ENCODE measurements around the gene CD3G. TPM values are rescaled to one million over a fixed set of nuclear protein-coding genes. Genes with fewer than 3 reads are reported as not detected.

Gene CD3G
- total and polyA plus RNA-seq, 2 of the 8 experiments (the other 6 are each of a cell fraction or from before 2014, with no cell fraction given): not detected

DNA sequence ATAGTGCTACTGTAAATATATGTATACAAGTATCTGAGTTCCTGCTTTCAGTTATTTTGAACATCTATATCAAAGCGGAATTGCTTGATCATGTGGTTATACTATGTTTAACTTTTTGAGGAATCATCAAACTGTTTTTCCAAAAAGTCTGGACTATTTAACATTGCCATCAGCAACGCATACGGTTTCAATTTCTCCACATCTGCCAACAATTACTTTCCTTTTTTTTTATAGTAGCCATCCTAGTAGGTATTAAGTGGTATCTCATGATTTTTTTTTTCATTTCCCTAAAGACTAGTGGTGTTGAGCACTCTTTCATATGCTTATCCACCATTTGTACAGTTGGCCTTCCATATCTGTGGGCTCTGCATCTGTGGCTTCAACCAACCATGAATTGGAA, 13.9 kb downstream of the CD3G start:
- Histone ChIP-seq H4K8ac (ENCODE audit: extremely low read depth, insufficient read depth, low read length) (no peak overlapping the region), H4K20me1 (replicated peaks in 1 of 2; ENCODE audit: control insufficient read depth in 1 of 2, insufficient read depth in 2 of 2, low read length in 2 of 2) (no peaks in the 10 kb centered on the region), H3K79me2 (ENCODE audit: control insufficient read depth in 1 of 2, insufficient read depth in 2 of 2, low read length in 2 of 2) (peaks cover 0 to 26% of the 10 kb centered on the region in 2 experiments; a peak in 3 of 4 replicates), H3K18ac (ENCODE audit: extremely low read depth, low read length) (no peak overlapping the region), H2BK120ac (replicated peaks; ENCODE audit: low read depth, low read length) (no peak overlapping the region), H3K36me3 (ENCODE audit: control insufficient read depth in 2 of 4, insufficient read depth in 4 of 4, low read length in 3 of 4) (no peaks in the 10 kb centered on the region), H3K79me1 (ENCODE audit: low read depth, low read length) (peaks cover 2% of the 10 kb centered on the region; the same call in 1 of the 2 replicates), H3K27ac (ENCODE audit: low read depth, low read length) (no peak overlapping the region), H3K4me3 (ENCODE audit: extremely low read depth in 1 of 4, insufficient read depth in 2 of 4, low read depth in 3 of 4, low read length in 4 of 4) (no peak overlapping the region), H3K14ac (ENCODE audit: insufficient read length) (no peak overlapping the region), H3K4me1 (replicated peaks in 1 of 4; ENCODE audit: control insufficient read depth in 3 of 4, insufficient read depth in 4 of 4, low read length in 3 of 4) (peaks cover 0 to 4% (median 2%) of the 10 kb centered on the region in 4 experiments; a peak in 2 of 7 replicates), H3K27me3 (replicated peaks in 1 of 4; ENCODE audit: control insufficient read depth in 3 of 4, extremely low read depth in 1 of 4, insufficient read depth in 3 of 4, low read length in 3 of 4) (no peaks in the 10 kb centered on the region; a peak in 1 of 7 replicates), H3K56ac (replicated peaks; ENCODE audit: insufficient read length, low read depth, low read length) (no peak overlapping the region), H2AFZ (ENCODE audit: low read length) (no peak overlapping the region), H3K23ac (ENCODE audit: insufficient read length) (no peak overlapping the region), H3K4me2 (ENCODE audit: insufficient read depth in 1 of 2, low read depth in 2 of 2, low read length in 2 of 2) (no peak overlapping the region), H2AK5ac (ENCODE audit: low read depth, low read length) (no peak overlapping the region), H2BK20ac (ENCODE audit: low read length) (no peak overlapping the region), H3K9me3 (ENCODE audit: insufficient read depth in 2 of 2, low read depth in 1 of 2, low read length in 1 of 2) (peaks cover 0 to 3% of the 10 kb centered on the region in 2 experiments; a peak in 1 of 4 replicates), H3K23me2 (ENCODE audit: low read depth, low read length) (peaks cover 5% of the 10 kb centered on the region), H2BK15ac (ENCODE audit: low read length) (no peak overlapping the region), H4K5ac (ENCODE audit: insufficient read length, low read depth, low read length) (no peak overlapping the region), H4K91ac (replicated peaks; ENCODE audit: insufficient read length, low read length) (no peak overlapping the region), H2BK5ac (ENCODE audit: low read depth, low read length) (no peak overlapping the region), H2BK12ac (ENCODE audit: low read depth, low read length) (no peak overlapping the region), H3K4ac (replicated peaks; ENCODE audit: insufficient read length, low read depth, low read length) (no peak overlapping the region), H3K9ac (replicated peaks in 1 of 4; ENCODE audit: extremely low read depth in 1 of 4, low read depth in 3 of 4, low read length in 3 of 4) (no peak overlapping the region)
- ChIA-PET POLR2A (ENCODE audit: partially characterized antibody) (no interaction called here), CTCF (ENCODE audit: partially characterized antibody) (no interaction called here)
- FAIRE-seq (no peak), DNase-seq (ENCODE audit: low read depth in 1 of 2, low spot score in 2 of 2) (no peak)
- WGBS, 2 experiments (ENCODE audit: extremely low coverage in 1 of 2, insufficient coverage in 1 of 2, insufficient read length in 1 of 2, insufficient replicate concordance in 2 of 2, low coverage in 1 of 2, low lambda C conversion rate in 2 of 2, missing lambda C conversion rate in 1 of 2): 85% methylated on average over 3 of the region's 3 CpGs; no CpG with 5 or more reads in 1 of the 2 experiments
- no peak for TF ChIP-seq PHF8 (conservative IDR thresholded peaks at IDR 0.05; ENCODE audit: low read depth, low read length)
- TF ChIP-seq NRF1 (IDR thresholded peaks at IDR 0.05; ENCODE audit: low read depth, low read length): no peak
- TF ChIP-seq, protein P1, sequence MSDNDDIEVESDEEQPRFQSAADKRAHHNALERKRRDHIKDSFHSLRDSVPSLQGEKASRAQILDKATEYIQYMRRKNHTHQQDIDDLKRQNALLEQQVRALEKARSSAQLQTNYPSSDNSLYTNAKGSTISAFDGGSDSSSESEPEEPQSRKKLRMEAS (IDR thresholded peaks at IDR 0.05): no peak
